ENCODE measurements around the gene TOGARAM2.

DNA sequence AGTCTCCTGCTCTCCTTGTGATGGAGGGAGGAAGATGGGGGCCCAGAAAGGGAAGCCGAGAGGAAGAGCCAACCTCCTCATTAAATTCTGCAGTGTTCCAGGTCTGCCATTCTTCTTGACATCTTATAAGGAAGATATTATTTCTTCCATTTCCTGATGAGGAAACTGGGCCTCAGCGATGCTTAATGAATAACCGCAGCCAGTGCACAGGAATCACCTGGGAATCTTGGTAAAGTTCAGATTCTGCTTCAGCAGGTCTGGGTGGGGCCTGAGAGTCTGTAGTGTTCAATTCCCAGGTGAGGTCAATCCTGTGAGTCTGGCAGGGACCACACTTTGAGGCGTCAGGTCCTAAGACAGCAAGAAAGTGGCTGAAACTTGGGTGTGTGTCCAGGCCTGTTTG lies 75.9 kb downstream of the TOGARAM2 start:
- TF ChIP-seq CTCF (IDR thresholded peaks at IDR 0.05), result no peak
- no peak for TF ChIP-seq POLR2A (IDR thresholded peaks at IDR 0.05)

Data from testis (tissue), 2 donors.